Keratinocyte (primary cell): ENCODE results near the gene PJA1. TPM values are rescaled to one million over a fixed set of nuclear protein-coding genes. Genes with fewer than 3 reads are reported as not detected.

Experiments
- DNase-seq: peaks from one replicate; pipeline ENCODE4 v3.0.0-alpha.2; 2011; ENCODE audit warnings: low read depth, missing footprints, low spot score
- FAIRE-seq: peaks from 2 replicates; lab custom pipeline; 2011; peaks lifted over from hg19 to GRCh38; lab: Jason Lieb, UNC
- H2AFZ ChIP-seq: 2 replicates; pipeline ENCODE4 v1.6.0; 2012; ENCODE audit warnings: low read length, control low read depth, inconsistent platforms; ENCODE audit not compliant: control insufficient read depth
- H3K27ac ChIP-seq: 2 replicates; pipeline ENCODE4 v1.5.1; 2011; ENCODE audit warnings: low read length; ENCODE audit not compliant: control insufficient read depth, insufficient read depth
- H3K27me3 ChIP-seq: 3 replicates; pipeline ENCODE4 v1.6.0; 2011; ENCODE audit warnings: low read length; ENCODE audit not compliant: control insufficient read depth, insufficient read depth; ENCODE audit errors: extremely low read depth
- H3K36me3 ChIP-seq, 2 experiments: 2 replicates in 1 of 2; 3 replicates in 1 of 2; pipeline ENCODE4 v1.5.1; 2011; ENCODE audit warnings: low read length in 2 of 2, mild to moderate bottlenecking in 1 of 2; ENCODE audit not compliant: control insufficient read depth in 2 of 2, insufficient read depth in 2 of 2; ENCODE audit errors: extremely low read depth in 1 of 2
- H3K4me1 ChIP-seq: 3 replicates; pipeline ENCODE4 v1.5.1; 2011; ENCODE audit warnings: low read length; ENCODE audit not compliant: control insufficient read depth, insufficient read depth; ENCODE audit errors: extremely low read depth
- H3K4me2 ChIP-seq: 3 replicates; pipeline ENCODE4 v1.6.0; 2011; ENCODE audit warnings: low read depth, low read length; ENCODE audit not compliant: control insufficient read depth, insufficient read depth; ENCODE audit errors: extremely low read depth
- H3K4me3 ChIP-seq, 3 experiments: fragments of 200-600 bp in 1 of 3; sonication (generic) in 1 of 3; 2 replicates in 2 of 3; 3 replicates in 1 of 3; pipeline ENCODE4 v1.5.1; 2011 to 2016; ENCODE audit warnings: low read length in 3 of 3, mild to moderate bottlenecking in 3 of 3, control low read depth in 2 of 3, inconsistent platforms in 1 of 3, low read depth in 1 of 3, mixed read lengths in 1 of 3, mixed run types in 1 of 3, moderate library complexity in 1 of 3; ENCODE audit not compliant: control insufficient read depth in 2 of 3, insufficient read depth in 2 of 3; ENCODE audit errors: extremely low read depth in 1 of 3
- H3K79me2 ChIP-seq: 2 replicates; pipeline ENCODE4 v1.6.0; 2012; ENCODE audit warnings: low read length; ENCODE audit not compliant: control insufficient read depth, insufficient read depth
- H3K9ac ChIP-seq: 3 replicates; pipeline ENCODE4 v1.6.0; 2011; ENCODE audit warnings: low read length; ENCODE audit not compliant: control insufficient read depth, insufficient read depth; ENCODE audit errors: extremely low read depth
- H3K9me1 ChIP-seq: 3 replicates; pipeline ENCODE4 v1.6.0; 2011; ENCODE audit warnings: low read length; ENCODE audit not compliant: control insufficient read depth, insufficient read depth; ENCODE audit errors: extremely low read depth
- H3K9me3 ChIP-seq: 2 replicates; pipeline ENCODE4 v1.5.1; 2012; ENCODE audit warnings: low read depth, low read length; ENCODE audit not compliant: control insufficient read depth
- H4K20me1 ChIP-seq: 3 replicates; pipeline ENCODE4 v1.6.0; 2011; ENCODE audit warnings: low read length; ENCODE audit not compliant: control insufficient read depth, insufficient read depth; ENCODE audit errors: extremely low read depth
- CTCF ChIP-seq, 3 experiments: IDR thresholded peaks in 1 of 3; conservative IDR thresholded peaks in 1 of 3; optimal IDR thresholded peaks in 1 of 3; 2 replicates in 2 of 3; 3 replicates in 1 of 3; pipeline versions ENCODE3 to v1.5.1; 2011; ENCODE audit warnings: low read length in 3 of 3, mild to moderate bottlenecking in 3 of 3, moderate library complexity in 2 of 3, control low read depth in 1 of 3, inconsistent platforms in 1 of 3; ENCODE audit not compliant: insufficient read depth in 2 of 3; ENCODE audit errors: extremely low read depth in 1 of 3
- EZH2 ChIP-seq: IDR thresholded peaks from one replicate; pipeline ENCODE4 v1.6.1; 2012; ENCODE audit warnings: inconsistent platforms, mild to moderate bottlenecking, low read length, moderate library complexity
- dilution Hi-C: fragments of 300-500 bp; cut with MboI; formaldehyde crosslinking; loops from one replicate; pipeline ENCODE4 v1.7.0; 2020; ENCODE audit warnings: low sequenced_read_pairs; ENCODE audit not compliant: extremely low pct_ligation_motif_present
- polyA plus RNA-seq, 5 experiments: library from polyadenylated mRNA; depleted of rRNA in 3 of 5; stranded (reverse) in 3 of 5; stranded (forward) in 1 of 5; unstranded in 1 of 5; fragments of >200 nt; gene quantifications; 1 replicate in 1 of 5; 2 replicates in 3 of 5; 3 replicates in 1 of 5; pipeline versions ENCODE4 v1.2.1 to v1.2.3, GENCODE V29; 2011 to 2012; ENCODE audit warnings: missing spikeins in 2 of 5, low read depth in 1 of 5, low replicate concordance in 1 of 5

The PJA1 gene
- polyA plus RNA-seq, 1 donor (not counting 4 experiments of a cell fraction or from before 2014, with no cell fraction given), result 19.2 TPM

- no peak overlapping the region for H3K9ac ChIP-seq
- no peak overlapping the region for H2AFZ ChIP-seq
- peaks cover 16% of the 10 kb centered on the region for H3K4me1 ChIP-seq
- dilution Hi-C loops, result no loop called here
- H3K4me2 ChIP-seq, result no peak overlapping the region
- H3K27ac ChIP-seq, result no peak overlapping the region
- no peak overlapping the region for H3K4me3 ChIP-seq
- H3K27me3 ChIP-seq, result no peaks in the 10 kb centered on the region
- FAIRE-seq, result no peak
- H3K9me1 ChIP-seq, result no peaks in the 10 kb centered on the region
- H3K9me3 ChIP-seq, result no peaks in the 10 kb centered on the region
- no peaks in the 10 kb centered on the region for H3K36me3 ChIP-seq
- TF ChIP-seq CTCF (optimal IDR thresholded peaks at IDR 0.05 in 1 of 3, IDR thresholded peaks at IDR 0.05 in 1 of 3, conservative IDR thresholded peaks at IDR 0.05 in 1 of 3; ENCODE audit: extremely low read depth in 1 of 3, insufficient read depth in 2 of 3, low read length in 3 of 3), result no peak
- no peak for TF ChIP-seq EZH2
- H3K79me2 ChIP-seq, result no peaks in the 10 kb centered on the region
- H4K20me1 ChIP-seq, result no peaks in the 10 kb centered on the region
- DNase-seq, result no peak
Observed at GRCh38 chrX:69152417-69152841, 12.8 kb downstream of the PJA1 start.

GRCh38 chrX:69151866-69152284 is 13.4 kb downstream of the PJA1 start:
- H2AFZ ChIP-seq, result no peak overlapping the region
- H3K4me1 ChIP-seq, result peaks cover 16% of the 10 kb centered on the region
- no peaks in the 10 kb centered on the region for H3K27me3 ChIP-seq
- dilution Hi-C loops, result no loop called here
- no peaks in the 10 kb centered on the region for H3K79me2 ChIP-seq
- H3K9ac ChIP-seq, result no peak overlapping the region
- FAIRE-seq (no peak), DNase-seq (no peak)
- H3K4me3 ChIP-seq, result no peak overlapping the region
- H3K27ac ChIP-seq, result no peak overlapping the region
- no peaks in the 10 kb centered on the region for H3K36me3 ChIP-seq
- no peaks in the 10 kb centered on the region for H3K9me3 ChIP-seq
- TF ChIP-seq CTCF (optimal IDR thresholded peaks at IDR 0.05 in 1 of 3, IDR thresholded peaks at IDR 0.05 in 1 of 3, conservative IDR thresholded peaks at IDR 0.05 in 1 of 3; ENCODE audit: extremely low read depth in 1 of 3, insufficient read depth in 2 of 3, low read length in 3 of 3), result no peak
- no peak for TF ChIP-seq EZH2
- no peak overlapping the region for H3K4me2 ChIP-seq
- no peaks in the 10 kb centered on the region for H3K9me1 ChIP-seq
- H4K20me1 ChIP-seq, result no peaks in the 10 kb centered on the region
